OCI-LY1 (cell line): Measurements from ENCODE around the gene CENPW.

Source experiments
- CTCF ChIP-seq: fragments of 200-600 bp; sonication (generic), shearing (Covaris generic); IDR thresholded peaks from 2 replicates; pipeline ENCODE4 v1.5.1; 2017; ENCODE audit warnings: mild to moderate bottlenecking, antibody characterized with exemption, low read length, moderate library complexity, mixed read lengths
- EZH2 ChIP-seq: fragments of 200-600 bp; sonication (generic), shearing (Covaris generic); IDR thresholded peaks from 2 replicates; pipeline ENCODE4 v1.8.0; 2017; ENCODE audit warnings: borderline replicate concordance, mixed run types, mild to moderate bottlenecking, antibody characterized with exemption, low read length, moderate library complexity, mixed read lengths

GRCh38 chr6:126372626-126373025, 32.7 kb downstream of the CENPW start:
- TF ChIP-seq CTCF (no peak), EZH2 (no peak)
